Measurements from ENCODE around the gene FOSB. TPM values are rescaled to one million over a fixed set of nuclear protein-coding genes. Genes with fewer than 3 reads are reported as not detected.

FOSB gene
- total RNA-seq, 1 experiment from 2014 or later, result 1.7 TPM

- no peak overlapping the region for H2BK20ac ChIP-seq (ENCODE audit: low read depth, low read length, poor library complexity, severe bottlenecking)
- H3K18ac ChIP-seq (ENCODE audit: insufficient read length, low read depth, low read length), result peak overlapping the region; percentile 100
- H3T11ph ChIP-seq (ENCODE audit: low read length), result peak overlapping the region; percentile 43
- H3K27ac ChIP-seq (ENCODE audit: insufficient read length, low read depth, low read length), result no peak overlapping the region
- H3K14ac ChIP-seq (ENCODE audit: insufficient read depth, low read length), result no peak overlapping the region; the same call in 1 of the 2 replicates
- H3K4me1 ChIP-seq (ENCODE audit: insufficient read depth, low read length), result peaks cover 2% of the 10 kb centered on the region; the same call in 1 of the 2 replicates
- no peak overlapping the region for H2BK5ac ChIP-seq (ENCODE audit: insufficient read length, low read length)
- peak overlapping the region; percentile 95; the same call in 1 of the 2 replicates for H3K4ac ChIP-seq (ENCODE audit: low read depth, low read length)
- H4K5ac ChIP-seq (ENCODE audit: insufficient read length, low read depth, low read length), result no peak overlapping the region
- H2AK5ac ChIP-seq (ENCODE audit: insufficient read length, low read length), result no peak overlapping the region
- no peak overlapping the region for H3K23ac ChIP-seq (ENCODE audit: insufficient read length, low read depth, low read length)
- Mint-ChIP-seq H3K27me3 (ENCODE audit: low read depth) (peaks cover 38% of the 10 kb centered on the region), H3K27ac (peak overlapping the region in 1 of 3 experiments; percentile 98; a peak in 1 of 7 replicates), H3K4me3 (peak overlapping the region; percentile 70 to 86), H3K9me3 (peaks cover 4 to 11% of the 10 kb centered on the region in 2 experiments; a peak in 4 of 5 replicates), H3K4me1 (peaks cover 18 to 28% of the 10 kb centered on the region in 2 experiments), H3K36me3 (ENCODE audit: insufficient read depth in 1 of 3, low read depth in 3 of 3) (no peaks in the 10 kb centered on the region; a peak in 1 of 7 replicates)
- H3K27me3 ChIP-seq (ENCODE audit: insufficient read depth, low read length), result no peaks in the 10 kb centered on the region; the same call in 1 of the 2 replicates
- H4K8ac ChIP-seq (replicated peaks; ENCODE audit: insufficient read length, low read depth, low read length), result no peak overlapping the region
- H3K9ac ChIP-seq (ENCODE audit: extremely low read depth, insufficient read length, low read length), result no peak overlapping the region
- no peak overlapping the region for H2AFZ ChIP-seq (ENCODE audit: low read length)
- peaks cover 4% of the 10 kb centered on the region for H3K23me2 ChIP-seq (ENCODE audit: insufficient read length, low read depth, low read length, poor library complexity, severe bottlenecking)
- H3K79me1 ChIP-seq (ENCODE audit: insufficient read depth, low read depth, low read length, poor library complexity, severe bottlenecking), result no peaks in the 10 kb centered on the region
- no peak for TF ChIP-seq CTCF (conservative IDR thresholded peaks at IDR 0.05)
- no peak for DNase-seq
- H4K91ac ChIP-seq (ENCODE audit: insufficient read length, low read depth, low read length), result no peak overlapping the region
- H2BK120ac ChIP-seq (ENCODE audit: low read depth, low read length, poor library complexity, severe bottlenecking), result no peak overlapping the region
- no peak overlapping the region for H3K56ac ChIP-seq (ENCODE audit: insufficient read length, low read depth, low read length)
- no CpG with 5 or more reads among the region's 12 CpGs for WGBS (ENCODE audit: extremely low coverage, insufficient read length, low lambda C conversion rate)
- H3K4me2 ChIP-seq (ENCODE audit: insufficient read depth, insufficient read length, low read length), result no peak overlapping the region
- H4K20me1 ChIP-seq (ENCODE audit: control insufficient read depth, insufficient read depth, insufficient read length), result no peaks in the 10 kb centered on the region
- H2BK15ac ChIP-seq (ENCODE audit: low read depth, low read length), result no peak overlapping the region
- H2BK12ac ChIP-seq (ENCODE audit: insufficient read length, low read depth, low read length), result no peak overlapping the region
- no peaks in the 10 kb centered on the region for H3K79me2 ChIP-seq (ENCODE audit: insufficient read depth, low read length)
- H3K9me3 ChIP-seq (ENCODE audit: control insufficient read depth, low read depth, low read length), result no peaks in the 10 kb centered on the region
These were observed 15.9 kb upstream of the FOSB start for GRCh38 chr19:45451850-45452387.

Measured in H9 (cell line).